Mammary epithelial cell (primary cell): Measurements from ENCODE around the gene BIVM.

Experiments used
- EZH2 ChIP-seq: IDR thresholded peaks from 2 replicates; pipeline ENCODE4 v1.6.1; 2012; ENCODE audit warnings: low read length, inconsistent platforms, borderline replicate concordance
- TF ChIP-seq, protein P1 (sequence below), 2 donors: IDR thresholded peaks in 1 of 2; conservative IDR thresholded peaks in 1 of 2; 2 replicates each; pipeline ENCODE4 v1.5.1; 2011 to 2012; ENCODE audit warnings: inconsistent platforms in 2 of 2, low read length in 2 of 2, mild to moderate bottlenecking in 2 of 2, control low read depth in 1 of 2, low read depth in 1 of 2; ENCODE audit not compliant: insufficient read depth in 1 of 2; ENCODE audit errors: extremely low read depth in 1 of 2

DNA sequence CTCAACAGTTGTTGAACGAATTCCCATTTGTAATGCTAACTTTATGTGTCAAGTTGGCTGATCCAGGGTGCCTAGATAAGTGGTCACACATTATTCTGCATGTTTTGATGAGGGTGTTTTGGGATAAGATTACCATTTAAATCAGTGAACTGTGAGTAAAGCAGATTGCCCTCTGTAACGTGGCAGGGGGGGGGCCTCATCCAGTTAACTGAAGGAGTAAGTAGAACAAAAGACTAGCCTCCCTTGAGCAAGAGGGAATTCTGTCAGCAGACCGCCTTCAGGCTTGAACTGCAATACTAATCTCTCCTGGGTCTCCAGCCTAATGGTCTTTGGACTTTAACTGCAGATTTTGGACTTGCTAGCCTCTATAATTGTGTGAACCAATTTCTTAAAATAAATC lies 21.2 kb upstream of the BIVM start:
- TF ChIP-seq, protein P1, sequence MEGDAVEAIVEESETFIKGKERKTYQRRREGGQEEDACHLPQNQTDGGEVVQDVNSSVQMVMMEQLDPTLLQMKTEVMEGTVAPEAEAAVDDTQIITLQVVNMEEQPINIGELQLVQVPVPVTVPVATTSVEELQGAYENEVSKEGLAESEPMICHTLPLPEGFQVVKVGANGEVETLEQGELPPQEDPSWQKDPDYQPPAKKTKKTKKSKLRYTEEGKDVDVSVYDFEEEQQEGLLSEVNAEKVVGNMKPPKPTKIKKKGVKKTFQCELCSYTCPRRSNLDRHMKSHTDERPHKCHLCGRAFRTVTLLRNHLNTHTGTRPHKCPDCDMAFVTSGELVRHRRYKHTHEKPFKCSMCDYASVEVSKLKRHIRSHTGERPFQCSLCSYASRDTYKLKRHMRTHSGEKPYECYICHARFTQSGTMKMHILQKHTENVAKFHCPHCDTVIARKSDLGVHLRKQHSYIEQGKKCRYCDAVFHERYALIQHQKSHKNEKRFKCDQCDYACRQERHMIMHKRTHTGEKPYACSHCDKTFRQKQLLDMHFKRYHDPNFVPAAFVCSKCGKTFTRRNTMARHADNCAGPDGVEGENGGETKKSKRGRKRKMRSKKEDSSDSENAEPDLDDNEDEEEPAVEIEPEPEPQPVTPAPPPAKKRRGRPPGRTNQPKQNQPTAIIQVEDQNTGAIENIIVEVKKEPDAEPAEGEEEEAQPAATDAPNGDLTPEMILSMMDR (conservative IDR thresholded peaks at IDR 0.05 in 1 of 2, IDR thresholded peaks at IDR 0.05 in 1 of 2; ENCODE audit: extremely low read depth in 1 of 2, insufficient read depth in 1 of 2, low read depth in 1 of 2, low read length in 2 of 2), result no peak
- no peak for TF ChIP-seq EZH2
